ENCODE measurements around the gene DENND4A. TPM values are rescaled to one million over a fixed set of nuclear protein-coding genes. Genes with fewer than 3 reads are reported as not detected.

Gene DENND4A
- total and polyA plus RNA-seq, 10 of the 15 experiments (the other 5 are each of a cell fraction or from before 2014, with no cell fraction given): 14.2 to 81.8 (median 34.1) TPM

DNA sequence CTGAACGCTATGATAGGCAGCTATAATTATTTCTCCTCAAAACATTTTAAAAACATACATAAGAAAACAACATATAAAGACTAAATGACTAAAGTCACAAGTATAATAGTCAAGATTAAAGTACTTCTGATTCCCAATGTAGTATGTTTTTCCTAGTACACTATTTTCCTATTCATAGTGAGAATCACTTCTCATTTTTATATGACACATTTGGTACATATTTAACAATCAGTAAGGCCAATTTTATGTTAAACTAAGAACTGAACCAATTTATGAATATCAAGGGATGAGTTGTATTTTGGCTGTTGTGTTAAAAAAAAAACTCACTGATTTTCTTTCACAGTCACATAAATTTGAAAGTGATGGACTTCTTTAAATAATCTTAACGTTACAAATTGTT lies 79.7 kb downstream of the DENND4A start:
- TF ChIP-seq MTA2 (IDR thresholded peaks at IDR 0.05; ENCODE audit: low read depth) (no peak), RELA (IDR thresholded peaks at IDR 0.05; ENCODE audit: borderline replicate concordance, partially characterized antibody) (no peak), RFX5 (IDR thresholded peaks at IDR 0.05; ENCODE audit: low read depth, low read length) (no peak), KDM1A (IDR thresholded peaks at IDR 0.05; ENCODE audit: borderline replicate concordance) (no peak), FOS (IDR thresholded peaks at IDR 0.05; ENCODE audit: borderline replicate concordance, extremely low read depth, insufficient read length) (no peak), IKZF2 (IDR thresholded peaks at IDR 0.05) (no peak), NR2C1 (IDR thresholded peaks at IDR 0.05) (no peak), SREBF2 (IDR thresholded peaks at IDR 0.05; ENCODE audit: low read length) (no peak), MYB (IDR thresholded peaks at IDR 0.05; ENCODE audit: borderline replicate concordance, low read depth, low read length) (no peak), HDAC2 (IDR thresholded peaks at IDR 0.05) (no peak), ZBTB40 (IDR thresholded peaks at IDR 0.05; ENCODE audit: borderline replicate concordance) (no peak), IKZF1 (conservative IDR thresholded peaks at IDR 0.05) (no peak), SIX5 (IDR thresholded peaks at IDR 0.05; ENCODE audit: low read depth, low read length, severe bottlenecking) (no peak), ETV6 (conservative IDR thresholded peaks at IDR 0.05 in 1 of 2, IDR thresholded peaks at IDR 0.05 in 1 of 2; ENCODE audit: borderline replicate concordance in 1 of 2, low read depth in 1 of 2) (no peak), ZNF207 (IDR thresholded peaks at IDR 0.05; ENCODE audit: borderline replicate concordance) (no peak)
- TF ChIP-seq, protein P1, sequence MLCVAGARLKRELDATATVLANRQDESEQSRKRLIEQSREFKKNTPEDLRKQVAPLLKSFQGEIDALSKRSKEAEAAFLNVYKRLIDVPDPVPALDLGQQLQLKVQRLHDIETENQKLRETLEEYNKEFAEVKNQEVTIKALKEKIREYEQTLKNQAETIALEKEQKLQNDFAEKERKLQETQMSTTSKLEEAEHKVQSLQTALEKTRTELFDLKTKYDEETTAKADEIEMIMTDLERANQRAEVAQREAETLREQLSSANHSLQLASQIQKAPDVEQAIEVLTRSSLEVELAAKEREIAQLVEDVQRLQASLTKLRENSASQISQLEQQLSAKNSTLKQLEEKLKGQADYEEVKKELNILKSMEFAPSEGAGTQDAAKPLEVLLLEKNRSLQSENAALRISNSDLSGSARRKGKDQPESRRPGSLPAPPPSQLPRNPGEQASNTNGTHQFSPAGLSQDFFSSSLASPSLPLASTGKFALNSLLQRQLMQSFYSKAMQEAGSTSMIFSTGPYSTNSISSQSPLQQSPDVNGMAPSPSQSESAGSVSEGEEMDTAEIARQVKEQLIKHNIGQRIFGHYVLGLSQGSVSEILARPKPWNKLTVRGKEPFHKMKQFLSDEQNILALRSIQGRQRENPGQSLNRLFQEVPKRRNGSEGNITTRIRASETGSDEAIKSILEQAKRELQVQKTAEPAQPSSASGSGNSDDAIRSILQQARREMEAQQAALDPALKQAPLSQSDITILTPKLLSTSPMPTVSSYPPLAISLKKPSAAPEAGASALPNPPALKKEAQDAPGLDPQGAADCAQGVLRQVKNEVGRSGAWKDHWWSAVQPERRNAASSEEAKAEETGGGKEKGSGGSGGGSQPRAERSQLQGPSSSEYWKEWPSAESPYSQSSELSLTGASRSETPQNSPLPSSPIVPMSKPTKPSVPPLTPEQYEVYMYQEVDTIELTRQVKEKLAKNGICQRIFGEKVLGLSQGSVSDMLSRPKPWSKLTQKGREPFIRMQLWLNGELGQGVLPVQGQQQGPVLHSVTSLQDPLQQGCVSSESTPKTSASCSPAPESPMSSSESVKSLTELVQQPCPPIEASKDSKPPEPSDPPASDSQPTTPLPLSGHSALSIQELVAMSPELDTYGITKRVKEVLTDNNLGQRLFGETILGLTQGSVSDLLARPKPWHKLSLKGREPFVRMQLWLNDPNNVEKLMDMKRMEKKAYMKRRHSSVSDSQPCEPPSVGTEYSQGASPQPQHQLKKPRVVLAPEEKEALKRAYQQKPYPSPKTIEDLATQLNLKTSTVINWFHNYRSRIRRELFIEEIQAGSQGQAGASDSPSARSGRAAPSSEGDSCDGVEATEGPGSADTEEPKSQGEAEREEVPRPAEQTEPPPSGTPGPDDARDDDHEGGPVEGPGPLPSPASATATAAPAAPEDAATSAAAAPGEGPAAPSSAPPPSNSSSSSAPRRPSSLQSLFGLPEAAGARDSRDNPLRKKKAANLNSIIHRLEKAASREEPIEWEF (IDR thresholded peaks at IDR 0.05; ENCODE audit: insufficient replicate concordance, low read depth, low read length): no peak
- in situ Hi-C loops (cut with MboI) (no loop called here), intact Hi-C loops (cut with micrococcal nuclease; ENCODE audit: unreplicated experiment) (no loop called here)
- FAIRE-seq (no peak), DNase-seq (ENCODE audit: low read depth, low spot score) (no peak), ATAC-seq (no peak)
- Histone ChIP-seq H4K20me1 (ENCODE audit: control insufficient read depth, insufficient read depth) (no peaks in the 10 kb centered on the region), H3K27ac (ENCODE audit: control insufficient read depth, insufficient read depth) (no peak overlapping the region), H3K4me1 (ENCODE audit: control insufficient read depth, insufficient read depth, low read length) (no peaks in the 10 kb centered on the region), H3K9ac (ENCODE audit: control insufficient read depth, insufficient read depth, low read length) (no peak overlapping the region), H3K36me3 (ENCODE audit: control insufficient read depth in 2 of 2, insufficient read depth in 2 of 2, low read length in 1 of 2) (peaks cover 0 to 15% of the 10 kb centered on the region in 2 experiments; a peak in 3 of 4 replicates), H2AFZ (ENCODE audit: control insufficient read depth, low read depth, low read length) (no peak overlapping the region), H3K9me3 (replicated peaks; ENCODE audit: control insufficient read depth, insufficient read depth, low read length) (no peaks in the 10 kb centered on the region), H3K4me3 (no peak overlapping the region), H3K4me2 (ENCODE audit: control insufficient read depth, insufficient read depth) (no peak overlapping the region), H3K79me2 (ENCODE audit: control insufficient read depth, insufficient read depth, low read length) (no peaks in the 10 kb centered on the region), H3K27me3 (replicated peaks in 1 of 2; ENCODE audit: control insufficient read depth in 2 of 2, insufficient read depth in 2 of 2, low read length in 1 of 2) (no peaks in the 10 kb centered on the region)
- ChIA-PET RAD21 (ENCODE audit: unreplicated experiment) (no interaction called here), POLR2A (no interaction called here), CTCF (no interaction called here), SMC1A (ENCODE audit: uncharacterized antibody, unreplicated experiment) (interaction anchor here (0.6 to 1.5 kb wide), 3 partner anchors 10 to 131 kb away, joined by 3 to 4 read pairs (median 4); no protein-coding TSS in a partner anchor)
- 1% methylated on average over 2 of the region's 2 CpGs for WGBS (ENCODE audit: insufficient coverage, insufficient replicate concordance, low lambda C conversion rate, missing lambda C conversion rate)
- no TSS peak for BruUV-seq (replicated peaks)

All from GM12878 (cell line).